ENCODE data around the gene TIE1.

Gene TIE1

DNA sequence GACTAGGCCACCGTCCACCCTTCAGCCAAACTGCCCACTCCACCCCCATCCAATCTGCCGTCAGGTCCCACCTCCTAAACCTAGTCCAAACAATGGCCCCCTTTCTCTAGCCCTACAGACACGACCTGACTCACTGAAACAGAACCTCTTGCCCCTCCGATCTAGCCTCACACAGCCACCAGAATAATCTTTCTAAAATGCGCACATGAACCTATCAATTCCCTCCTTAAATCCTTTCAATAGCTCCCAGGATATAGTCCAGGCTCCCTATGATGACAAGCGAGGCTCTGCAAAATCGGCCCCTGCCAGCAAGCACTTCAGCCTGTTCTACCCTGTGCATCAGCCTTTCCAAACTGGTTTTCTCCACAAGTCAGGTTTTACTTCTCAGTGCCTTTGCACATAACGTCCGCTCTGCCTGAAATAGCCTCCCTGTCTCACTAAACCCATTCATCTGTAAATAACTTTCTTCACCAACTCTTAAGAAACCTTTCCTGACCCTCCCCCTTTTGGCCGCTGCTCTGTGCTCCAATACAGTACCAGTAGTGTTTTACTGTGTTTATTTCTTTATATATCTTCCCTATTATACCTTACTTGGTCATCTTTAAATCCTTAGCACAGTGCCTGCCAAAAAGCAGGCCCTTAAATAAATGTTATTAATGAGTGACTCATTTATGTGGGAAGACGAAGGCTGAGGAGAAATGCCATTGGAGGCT lies 49.0 kb downstream of the TIE1 start:
- H3K4me1 ChIP-seq (ENCODE audit: control insufficient read depth, insufficient read depth, low read length, poor library complexity, severe bottlenecking) = no peaks in the 10 kb centered on the region
- H3K27ac ChIP-seq (ENCODE audit: insufficient read depth, low read length, poor library complexity, severe bottlenecking) = peak overlapping the region; percentile 62
- no peak overlapping the region for H3K4me3 ChIP-seq (ENCODE audit: insufficient read depth, low read depth, low read length, poor library complexity, severe bottlenecking)
- no peaks in the 10 kb centered on the region for H3K27me3 ChIP-seq (replicated peaks; ENCODE audit: control insufficient read depth, insufficient read depth, low read length, poor library complexity, severe bottlenecking)
- H3K9me3 ChIP-seq (ENCODE audit: control insufficient read depth, low read length) = no peaks in the 10 kb centered on the region
- no peak for DNase-seq
- H3K36me3 ChIP-seq (ENCODE audit: control insufficient read depth, insufficient read depth, low read length) = no peaks in the 10 kb centered on the region

DNA sequence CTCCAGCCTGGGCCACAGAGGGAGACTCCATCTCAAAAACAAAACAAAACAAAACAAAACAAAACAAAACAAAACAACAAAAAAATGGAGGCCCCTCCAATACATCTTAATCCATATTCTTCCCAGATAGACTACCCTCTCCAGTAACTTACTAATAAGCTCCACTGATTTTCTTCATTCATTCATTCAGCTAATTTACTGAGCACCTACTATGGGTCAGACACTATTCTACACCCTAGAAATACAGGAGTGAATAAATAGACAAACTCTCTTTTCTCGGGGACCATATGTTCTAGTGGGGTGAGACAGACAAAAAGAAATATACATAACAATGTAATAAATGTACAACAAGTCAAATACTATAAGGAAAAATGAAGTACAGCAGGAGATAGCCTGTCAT lies 50.2 kb downstream of the TIE1 start:
- H3K4me3 ChIP-seq (ENCODE audit: insufficient read depth, low read depth, low read length, poor library complexity, severe bottlenecking) = no peak overlapping the region
- no peak overlapping the region for H3K27ac ChIP-seq (ENCODE audit: insufficient read depth, low read length, poor library complexity, severe bottlenecking)
- H3K36me3 ChIP-seq (ENCODE audit: control insufficient read depth, insufficient read depth, low read length) = no peaks in the 10 kb centered on the region
- no peaks in the 10 kb centered on the region for H3K4me1 ChIP-seq (ENCODE audit: control insufficient read depth, insufficient read depth, low read length, poor library complexity, severe bottlenecking)
- no peaks in the 10 kb centered on the region for H3K9me3 ChIP-seq (ENCODE audit: control insufficient read depth, low read length)
- no peaks in the 10 kb centered on the region for H3K27me3 ChIP-seq (replicated peaks; ENCODE audit: control insufficient read depth, insufficient read depth, low read length, poor library complexity, severe bottlenecking)
- DNase-seq = no peak

DNA sequence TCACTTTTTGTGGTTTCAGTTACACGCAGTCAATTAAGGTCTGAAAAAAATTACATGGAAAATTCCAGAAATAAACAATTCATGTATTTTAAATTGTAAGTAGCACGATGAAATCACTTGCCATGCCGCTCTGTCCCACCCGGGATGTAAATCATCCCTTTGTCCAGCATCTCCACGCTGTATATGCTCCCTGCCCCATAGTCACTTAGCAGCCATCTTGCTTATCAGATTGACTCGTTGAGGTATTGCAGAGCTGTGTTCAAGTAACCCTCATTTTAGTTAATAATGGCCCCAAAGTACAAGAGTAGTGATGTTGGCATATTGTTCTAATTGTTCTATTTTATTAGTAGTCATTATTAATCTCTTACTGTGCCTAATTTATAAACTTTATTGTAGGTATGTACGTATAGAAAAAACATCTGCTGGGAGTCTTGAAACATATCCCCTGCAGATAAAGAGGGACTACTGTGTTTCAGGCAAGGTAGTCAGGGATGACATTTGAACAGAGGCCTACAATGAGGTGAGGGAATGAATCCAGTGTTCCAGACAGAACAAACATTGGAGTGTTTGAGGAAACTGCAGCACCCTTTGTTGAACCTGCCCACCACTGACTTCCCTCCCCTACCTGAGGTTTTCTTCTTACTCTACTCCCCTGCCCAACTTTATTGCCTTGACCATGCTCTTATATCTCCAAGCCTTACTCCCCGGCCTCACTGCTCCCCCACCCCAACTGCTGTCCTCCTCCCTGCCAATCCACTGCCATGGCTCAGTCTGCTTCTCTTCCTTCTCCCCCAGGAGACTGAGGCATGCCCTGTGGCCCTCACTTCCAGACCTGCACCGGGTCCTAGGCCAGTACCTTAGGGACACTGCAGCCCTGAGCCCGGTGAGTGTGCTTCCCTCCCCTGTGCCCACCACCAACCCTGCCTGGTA lies 50.9 kb downstream of the TIE1 start:
- no peak overlapping the region for H3K27ac ChIP-seq (ENCODE audit: insufficient read depth, low read length, poor library complexity, severe bottlenecking)
- H3K9me3 ChIP-seq (ENCODE audit: control insufficient read depth, low read length) = no peaks in the 10 kb centered on the region
- no peaks in the 10 kb centered on the region for H3K4me1 ChIP-seq (ENCODE audit: control insufficient read depth, insufficient read depth, low read length, poor library complexity, severe bottlenecking)
- no peaks in the 10 kb centered on the region for H3K36me3 ChIP-seq (ENCODE audit: control insufficient read depth, insufficient read depth, low read length)
- H3K27me3 ChIP-seq (replicated peaks; ENCODE audit: control insufficient read depth, insufficient read depth, low read length, poor library complexity, severe bottlenecking) = no peaks in the 10 kb centered on the region
- no peak overlapping the region for H3K4me3 ChIP-seq (ENCODE audit: insufficient read depth, low read depth, low read length, poor library complexity, severe bottlenecking)
- no peak for DNase-seq

DNA sequence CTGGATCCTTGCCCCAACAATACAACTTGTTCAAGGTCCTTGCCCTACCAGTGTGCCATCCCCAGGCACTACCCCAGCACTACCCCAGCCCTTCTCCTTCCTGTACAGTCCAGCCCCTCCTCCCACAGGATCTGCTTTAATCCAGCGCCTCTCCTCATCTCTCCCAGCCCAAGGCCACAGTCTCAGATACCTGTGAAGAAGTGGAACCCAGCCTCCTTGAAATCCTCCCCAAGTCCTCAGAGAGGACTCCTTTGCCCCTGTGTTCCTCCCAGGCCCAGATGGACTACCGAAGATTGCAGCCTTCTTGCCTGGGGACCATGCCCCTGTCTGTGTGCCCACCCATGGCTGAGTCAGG lies 51.5 kb downstream of the TIE1 start:
- Histone ChIP-seq H3K27me3 (replicated peaks; ENCODE audit: control insufficient read depth, insufficient read depth, low read length, poor library complexity, severe bottlenecking) (no peaks in the 10 kb centered on the region), H3K4me3 (ENCODE audit: insufficient read depth, low read depth, low read length, poor library complexity, severe bottlenecking) (no peak overlapping the region), H3K36me3 (ENCODE audit: control insufficient read depth, insufficient read depth, low read length) (no peaks in the 10 kb centered on the region), H3K9me3 (ENCODE audit: control insufficient read depth, low read length) (no peaks in the 10 kb centered on the region), H3K27ac (ENCODE audit: insufficient read depth, low read length, poor library complexity, severe bottlenecking) (no peak overlapping the region), H3K4me1 (ENCODE audit: control insufficient read depth, insufficient read depth, low read length, poor library complexity, severe bottlenecking) (no peaks in the 10 kb centered on the region)
- no peak for DNase-seq

DNA sequence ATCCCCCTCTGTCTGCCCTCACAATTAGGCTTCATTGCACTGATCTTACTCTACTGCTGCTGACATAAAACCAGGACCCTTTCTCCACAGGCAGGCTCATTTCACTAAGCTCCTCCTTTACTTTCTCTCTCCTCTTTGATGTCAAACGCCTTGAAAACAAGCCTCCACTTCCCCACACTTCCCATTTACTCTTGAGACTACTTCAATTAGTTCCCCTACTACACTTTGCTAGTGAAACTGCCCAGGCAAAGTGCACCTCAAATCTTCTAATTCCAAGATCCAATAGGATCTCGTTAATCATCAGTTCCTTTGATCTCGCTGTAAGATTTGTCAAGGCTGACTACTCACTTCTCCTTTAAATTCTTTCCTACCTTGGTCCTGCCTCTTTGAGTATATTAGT lies 52.1 kb downstream of the TIE1 start:
- Histone ChIP-seq H3K9me3 (ENCODE audit: control insufficient read depth, low read length) (no peaks in the 10 kb centered on the region), H3K4me1 (ENCODE audit: control insufficient read depth, insufficient read depth, low read length, poor library complexity, severe bottlenecking) (peaks cover 1% of the 10 kb centered on the region), H3K27ac (ENCODE audit: insufficient read depth, low read length, poor library complexity, severe bottlenecking) (no peak overlapping the region), H3K4me3 (ENCODE audit: insufficient read depth, low read depth, low read length, poor library complexity, severe bottlenecking) (no peak overlapping the region), H3K36me3 (ENCODE audit: control insufficient read depth, insufficient read depth, low read length) (no peaks in the 10 kb centered on the region), H3K27me3 (replicated peaks; ENCODE audit: control insufficient read depth, insufficient read depth, low read length, poor library complexity, severe bottlenecking) (no peaks in the 10 kb centered on the region)
- DNase-seq = no peak

DNA sequence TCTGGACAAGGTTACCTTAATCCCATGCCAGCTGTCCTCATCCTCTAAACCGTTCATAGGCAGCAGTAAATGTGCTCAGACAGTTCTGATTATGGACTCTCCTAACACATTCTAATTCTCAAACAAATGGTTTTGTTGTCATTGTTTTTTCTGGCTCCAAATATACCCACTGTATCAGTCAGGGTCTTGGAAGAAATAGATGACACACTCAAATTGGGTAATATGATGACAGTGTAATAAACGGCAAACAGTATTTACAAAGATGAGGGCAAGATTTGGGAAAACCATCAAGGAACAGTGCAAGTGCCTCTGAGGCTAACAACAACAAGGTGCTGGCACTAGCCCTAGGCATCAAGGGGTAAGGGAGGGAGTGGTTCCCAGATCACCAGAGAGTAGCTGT lies 53.7 kb downstream of the TIE1 start:
- H3K27me3 ChIP-seq (replicated peaks; ENCODE audit: control insufficient read depth, insufficient read depth, low read length, poor library complexity, severe bottlenecking) = no peaks in the 10 kb centered on the region
- no peak overlapping the region for H3K27ac ChIP-seq (ENCODE audit: insufficient read depth, low read length, poor library complexity, severe bottlenecking)
- DNase-seq = no peak
- peaks cover 10% of the 10 kb centered on the region for H3K4me1 ChIP-seq (ENCODE audit: control insufficient read depth, insufficient read depth, low read length, poor library complexity, severe bottlenecking)
- H3K36me3 ChIP-seq (ENCODE audit: control insufficient read depth, insufficient read depth, low read length) = no peaks in the 10 kb centered on the region
- H3K9me3 ChIP-seq (ENCODE audit: control insufficient read depth, low read length) = no peaks in the 10 kb centered on the region
- H3K4me3 ChIP-seq (ENCODE audit: insufficient read depth, low read depth, low read length, poor library complexity, severe bottlenecking) = no peak overlapping the region

DNA sequence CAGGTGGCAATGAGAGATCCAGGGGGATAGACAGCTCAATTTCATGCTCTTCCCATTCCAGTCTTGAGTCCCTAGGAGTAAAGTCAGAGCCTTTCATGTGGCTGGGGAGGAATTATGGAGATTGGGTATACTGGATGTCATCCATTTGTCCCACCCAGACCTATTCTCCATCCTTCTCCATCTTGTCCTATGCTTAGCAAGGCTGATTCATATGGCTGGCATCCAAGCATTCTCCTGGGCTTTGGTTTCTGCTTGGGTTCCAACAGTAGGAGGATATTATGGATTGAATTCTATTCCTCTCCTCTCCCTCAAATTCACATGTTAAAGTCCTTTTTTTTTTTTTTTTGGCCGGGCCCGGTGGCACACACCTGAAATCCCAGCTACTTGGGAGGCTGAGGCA lies 54.2 kb downstream of the TIE1 start:
- Histone ChIP-seq H3K9me3 (ENCODE audit: control insufficient read depth, low read length) (no peaks in the 10 kb centered on the region), H3K27me3 (replicated peaks; ENCODE audit: control insufficient read depth, insufficient read depth, low read length, poor library complexity, severe bottlenecking) (no peaks in the 10 kb centered on the region), H3K36me3 (ENCODE audit: control insufficient read depth, insufficient read depth, low read length) (no peaks in the 10 kb centered on the region), H3K4me3 (ENCODE audit: insufficient read depth, low read depth, low read length, poor library complexity, severe bottlenecking) (no peak overlapping the region), H3K27ac (ENCODE audit: insufficient read depth, low read length, poor library complexity, severe bottlenecking) (no peak overlapping the region), H3K4me1 (ENCODE audit: control insufficient read depth, insufficient read depth, low read length, poor library complexity, severe bottlenecking) (peaks cover 11% of the 10 kb centered on the region)
- no peak for DNase-seq

DNA sequence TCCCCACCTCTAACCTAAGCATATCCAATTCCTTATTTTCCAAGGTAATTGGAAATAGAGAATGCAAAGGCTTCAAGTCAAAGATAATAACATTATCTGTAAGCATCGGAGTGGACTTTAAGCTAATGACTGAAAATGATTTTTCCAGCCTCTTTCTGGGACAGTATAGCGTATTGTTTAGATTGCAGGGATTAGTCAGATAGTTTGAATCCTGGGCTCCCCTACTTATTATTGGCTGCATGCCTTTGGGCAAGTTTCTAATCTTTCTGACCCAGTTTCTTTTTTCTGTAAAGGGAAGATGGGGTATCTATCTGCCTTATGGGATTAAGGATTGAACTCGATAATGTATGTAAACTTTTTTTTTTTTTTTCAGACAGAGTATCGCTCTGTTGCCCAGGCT lies 56.5 kb downstream of the TIE1 start:
- Histone ChIP-seq H3K4me3 (ENCODE audit: insufficient read depth, low read depth, low read length, poor library complexity, severe bottlenecking) (no peak overlapping the region), H3K36me3 (ENCODE audit: control insufficient read depth, insufficient read depth, low read length) (peaks cover 5% of the 10 kb centered on the region), H3K9me3 (ENCODE audit: control insufficient read depth, low read length) (no peaks in the 10 kb centered on the region), H3K27ac (ENCODE audit: insufficient read depth, low read length, poor library complexity, severe bottlenecking) (no peak overlapping the region), H3K27me3 (replicated peaks; ENCODE audit: control insufficient read depth, insufficient read depth, low read length, poor library complexity, severe bottlenecking) (no peaks in the 10 kb centered on the region), H3K4me1 (ENCODE audit: control insufficient read depth, insufficient read depth, low read length, poor library complexity, severe bottlenecking) (peaks cover 11% of the 10 kb centered on the region)
- DNase-seq = no peak

DNA sequence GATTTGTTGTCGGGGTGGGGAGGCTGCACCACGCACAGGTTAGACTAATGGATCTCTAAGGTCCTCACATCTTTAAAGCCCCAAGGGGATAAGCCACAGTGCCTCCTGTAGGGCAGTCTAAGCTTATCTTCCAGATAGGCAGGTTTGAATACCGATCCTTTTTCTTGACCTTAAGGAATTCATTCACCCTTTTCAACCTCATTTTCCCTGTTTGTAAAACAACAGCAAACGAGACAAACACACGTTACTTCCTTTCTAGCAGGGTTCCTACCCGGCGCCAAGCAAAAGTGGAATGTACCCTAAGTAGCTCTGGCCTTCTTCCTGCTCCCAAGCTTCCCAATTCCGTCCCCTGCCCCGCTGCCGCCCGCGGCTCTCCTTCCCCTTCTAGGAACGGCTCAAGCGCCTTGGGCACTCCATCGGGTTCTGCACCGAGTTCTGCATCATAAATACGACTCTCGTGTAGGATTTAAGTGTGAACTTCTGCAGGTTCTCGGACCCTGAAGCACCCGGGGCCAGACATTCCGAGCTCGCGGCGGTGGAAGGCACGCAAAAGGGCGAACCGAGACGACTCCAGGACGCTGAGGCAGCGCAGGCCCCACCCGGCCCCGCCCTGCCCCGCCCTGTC lies 57.5 kb downstream of the TIE1 start:
- peak overlapping the region; percentile 64 for H3K27ac ChIP-seq (ENCODE audit: insufficient read depth, low read length, poor library complexity, severe bottlenecking)
- no peak for DNase-seq
- H3K27me3 ChIP-seq (replicated peaks; ENCODE audit: control insufficient read depth, insufficient read depth, low read length, poor library complexity, severe bottlenecking) = no peaks in the 10 kb centered on the region
- H3K9me3 ChIP-seq (ENCODE audit: control insufficient read depth, low read length) = no peaks in the 10 kb centered on the region
- peak overlapping the region; percentile 63 for H3K4me3 ChIP-seq (ENCODE audit: insufficient read depth, low read depth, low read length, poor library complexity, severe bottlenecking)
- peaks cover 11% of the 10 kb centered on the region for H3K4me1 ChIP-seq (ENCODE audit: control insufficient read depth, insufficient read depth, low read length, poor library complexity, severe bottlenecking)
- peaks cover 7% of the 10 kb centered on the region for H3K36me3 ChIP-seq (ENCODE audit: control insufficient read depth, insufficient read depth, low read length)
